Common myeloid progenitor, CD34-positive (primary cell): Measurements from ENCODE around the gene ZNF503.

Experiments used
- CTCF ChIA-PET: fragments of 350-600 bp; sonication (Branson Sonifier 250); formaldehyde crosslinking; loops from one replicate; lab custom pipeline; 2021; ENCODE audit warnings: antibody characterized with exemption; lab: Charles Lee
- POLR2A ChIA-PET: fragments of 350-600 bp; sonication (Branson Sonifier 250); formaldehyde crosslinking; loops from one replicate; lab custom pipeline; 2021; ENCODE audit warnings: antibody characterized with exemption; lab: Charles Lee
- DNase-seq, 3 donors: peaks; one replicate each; pipeline versions ENCODE4 v3.0.0 to v3.0.0-alpha.2; 2013
- H3K27ac ChIP-seq, 2 experiments: 1 replicate in 1 of 2; 2 replicates in 1 of 2; pipeline ENCODE4 v1.7.0; 2013; ENCODE audit warnings: inconsistent platforms in 2 of 2, low read length in 2 of 2, mild to moderate bottlenecking in 2 of 2, low read depth in 1 of 2, moderate library complexity in 1 of 2; ENCODE audit not compliant: severe bottlenecking in 2 of 2, insufficient read depth in 1 of 2, poor library complexity in 1 of 2
- H3K27me3 ChIP-seq, 5 experiments: replicated peaks in 2 of 5; 1 replicate in 3 of 5; 2 replicates in 2 of 5; pipeline versions ENCODE4 v1.6.1 to v1.7.0; 2013; ENCODE audit warnings: low read length in 4 of 5, mild to moderate bottlenecking in 2 of 5, moderate library complexity in 2 of 5, inconsistent platforms in 1 of 5; ENCODE audit not compliant: insufficient read depth in 5 of 5, control insufficient read depth in 4 of 5
- H3K36me3 ChIP-seq, 4 experiments: 1 replicate in 2 of 4; 2 replicates in 2 of 4; pipeline versions ENCODE4 v1.6.1 to v1.7.0; 2013; ENCODE audit warnings: low read length in 3 of 4, control low read depth in 1 of 4, mild to moderate bottlenecking in 1 of 4; ENCODE audit not compliant: control insufficient read depth in 4 of 4, insufficient read depth in 4 of 4
- H3K4me1 ChIP-seq, 4 experiments: 1 replicate in 3 of 4; 2 replicates in 1 of 4; pipeline versions ENCODE4 v1.6.1 to v1.7.1; 2013; ENCODE audit warnings: low read length in 3 of 4, mild to moderate bottlenecking in 3 of 4, control low read depth in 1 of 4, inconsistent platforms in 1 of 4, moderate library complexity in 1 of 4; ENCODE audit not compliant: control insufficient read depth in 4 of 4, insufficient read depth in 4 of 4; ENCODE audit errors: control extremely low read depth in 1 of 4
- H3K4me3 ChIP-seq, 7 experiments: 1 replicate in 4 of 7; 2 replicates in 3 of 7; pipeline versions ENCODE4 v1.5.1 to v1.7.0; 2013; ENCODE audit warnings: mild to moderate bottlenecking in 7 of 7, low read length in 6 of 7, moderate library complexity in 6 of 7, inconsistent platforms in 2 of 7, low read depth in 2 of 7, control low read depth in 1 of 7; ENCODE audit not compliant: insufficient read depth in 4 of 7, control insufficient read depth in 1 of 7; ENCODE audit errors: extremely low read depth in 1 of 7
- H3K9me3 ChIP-seq, 5 experiments: 1 replicate in 4 of 5; 2 replicates in 1 of 5; pipeline versions ENCODE4 v1.6.1 to v1.7.1; 2013; ENCODE audit warnings: low read length in 4 of 5, mild to moderate bottlenecking in 2 of 5, inconsistent platforms in 1 of 5, low read depth in 1 of 5, moderate library complexity in 1 of 5; ENCODE audit not compliant: control insufficient read depth in 4 of 5, insufficient read depth in 2 of 5; ENCODE audit errors: control extremely low read depth in 1 of 5
- WGBS: methylation state at CpG from one replicate; pipeline ENCODE4 v1.1.5; 2013; ENCODE audit not compliant: insufficient coverage; 5-methylcytosine and 5-hydroxymethylcytosine counted together

ZNF503 gene

DNA sequence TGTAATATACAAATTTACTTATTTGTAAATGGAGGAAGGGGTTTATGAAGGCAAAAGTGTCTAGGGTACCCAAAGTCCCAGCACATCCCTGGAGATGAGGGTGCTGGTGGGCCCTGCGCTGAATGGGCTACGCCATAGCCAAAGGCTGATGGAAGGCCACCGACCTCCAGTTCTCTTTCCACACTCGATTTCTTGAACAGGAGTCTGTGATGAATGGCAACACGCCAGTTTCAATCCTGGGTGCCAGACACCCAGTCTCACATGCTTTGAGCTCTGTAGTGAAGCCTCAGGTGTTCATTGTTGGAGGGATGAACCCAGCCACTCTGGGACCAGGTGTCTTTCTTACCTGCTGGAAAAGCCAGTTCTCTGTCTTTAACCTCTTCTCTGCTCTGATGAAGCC, 30.6 kb upstream of the ZNF503 start:
- Histone ChIP-seq H3K9me3 (no peaks in the 10 kb centered on the region), H3K36me3 (peaks cover 0 to 6% (median 1%) of the 10 kb centered on the region in 4 experiments), H3K4me3 (peak overlapping the region in 6 of 7 experiments; percentile 68 to 89 (median 79)), H3K27ac (no peak overlapping the region), H3K4me1 (peaks cover 9 to 49% (median 42%) of the 10 kb centered on the region in 4 experiments), H3K27me3 (no peaks in the 10 kb centered on the region)
- ChIA-PET POLR2A (interaction anchor here (3.5 kb wide), 1 partner anchor 31 kb away, joined by 14 read pairs; the partner anchor contains the start of gene ZNF503), CTCF (interaction anchor here (0.6 to 2.2 kb wide), 3 partner anchors 28 to 61 kb away, joined by 3 to 6 read pairs (median 3); no protein-coding TSS in a partner anchor)
- WGBS = 85% methylated on average over 4 of the region's 5 CpGs
- DNase-seq = peak in 2 of 3 donors; percentile 19 to 23

DNA sequence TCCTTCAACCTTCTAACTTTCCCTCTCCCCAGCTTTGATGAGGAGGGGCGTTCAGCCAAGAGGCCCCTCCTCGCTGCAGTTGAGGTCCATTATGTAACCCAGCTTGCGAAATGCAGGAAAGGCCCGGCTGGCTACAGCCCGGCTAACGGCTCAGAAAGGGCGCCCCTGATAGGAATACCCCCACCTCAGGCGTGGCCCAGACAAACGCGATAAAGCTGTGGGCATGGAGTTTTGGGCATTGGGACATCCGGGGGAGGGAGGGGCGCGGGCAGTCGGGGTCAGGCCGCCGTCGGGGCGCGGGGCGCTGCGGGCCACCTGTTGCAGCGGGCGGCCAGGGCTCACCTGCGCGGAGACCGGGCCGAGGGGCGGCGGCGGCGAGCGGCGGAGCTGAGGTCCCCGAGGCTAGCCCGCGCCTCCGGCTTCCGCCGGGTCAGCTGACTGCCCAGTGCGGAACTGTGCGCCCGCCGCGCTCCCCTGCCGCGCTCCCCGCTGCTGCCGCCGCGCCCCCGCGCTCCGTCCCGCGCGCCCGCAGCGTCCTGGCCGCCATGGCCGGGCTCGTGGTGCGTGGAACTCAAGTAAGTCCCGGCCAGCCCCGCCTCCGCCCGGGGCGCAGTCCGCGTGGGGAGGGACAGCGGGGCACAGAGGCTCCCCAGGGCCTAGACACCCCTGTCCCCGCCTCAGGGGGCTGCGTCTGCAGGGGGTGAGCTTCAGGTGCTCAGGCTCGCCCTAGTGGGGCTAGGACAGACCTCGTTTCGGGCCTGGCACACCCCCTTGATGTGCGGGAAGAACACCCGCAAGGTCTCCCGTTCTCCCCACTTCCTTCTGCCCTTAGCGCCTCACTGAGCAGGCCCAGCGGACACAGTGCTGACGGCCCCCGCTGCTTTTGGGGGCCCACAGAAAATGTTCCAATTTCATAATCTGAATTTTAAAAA, 29.9 kb upstream of the ZNF503 start, which contains the start of gene LRMDA:
Gene LRMDA (plus strand): TSS at position 445 of the 932 bp plus-strand sequence.
- H3K27ac ChIP-seq = peak within 1 kb of the TSS; percentile 37 to 80
- DNase-seq = peak; percentile 67 to 91 (median 91)
- WGBS = 0% methylated on average over 74 of the region's 82 CpGs
- H3K27me3 ChIP-seq = no peaks in the 10 kb centered on the region
- peaks cover 9 to 56% (median 42%) of the 10 kb centered on the region in 4 experiments for H3K4me1 ChIP-seq
- H3K36me3 ChIP-seq = peaks cover 0 to 6% (median 0%) of the 10 kb centered on the region in 4 experiments
- ChIA-PET POLR2A (interaction anchor here (0.9 to 3.5 kb wide), 2 partner anchors 19 to 30 kb away, joined by 4 to 14 read pairs; partner anchors contain the start of gene ZNF503), CTCF (interaction anchor here (1.2 to 2.2 kb wide), 4 partner anchors 11 to 49 kb away, joined by 3 to 6 read pairs (median 3); no protein-coding TSS in a partner anchor)
- no peaks in the 10 kb centered on the region for H3K9me3 ChIP-seq
- H3K4me3 ChIP-seq = peak within 1 kb of the TSS; percentile 62 to 89 (median 78)

DNA sequence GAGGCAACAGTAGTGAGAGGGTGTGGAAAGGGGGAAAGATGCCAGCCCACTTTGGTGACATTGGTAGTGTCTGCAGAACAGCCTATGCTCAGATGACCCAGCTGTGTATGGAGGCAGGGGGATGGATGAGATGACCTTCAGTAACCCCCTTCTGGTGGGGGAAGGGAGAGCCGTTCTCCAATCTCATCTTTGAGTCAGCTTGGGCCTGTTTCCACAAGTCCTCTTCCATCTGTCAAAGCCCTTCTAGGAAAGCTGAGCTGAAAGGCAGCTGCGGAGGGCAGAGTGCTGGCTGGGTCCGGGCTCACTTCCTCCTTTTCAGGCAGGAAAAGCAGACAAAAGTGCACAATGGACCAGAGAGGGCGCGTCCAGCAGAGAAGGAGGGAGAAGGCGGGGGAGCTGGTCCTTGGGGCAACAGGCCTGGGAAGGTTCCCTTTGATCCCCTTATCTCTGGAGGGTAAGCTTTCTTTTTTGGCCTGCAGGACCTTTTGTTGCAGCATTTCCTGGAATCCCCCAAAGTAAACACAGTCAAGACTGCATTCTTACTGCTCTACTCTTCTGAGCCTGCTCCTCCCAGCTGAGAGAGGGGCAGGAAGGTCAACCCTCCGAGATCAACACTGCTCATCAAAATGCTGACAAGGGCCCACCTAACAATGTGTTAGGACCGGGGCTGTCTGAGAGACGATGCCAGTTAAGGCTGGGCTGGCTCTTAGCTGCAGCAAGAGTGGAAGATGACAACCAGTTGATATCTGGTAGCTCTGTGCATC, 28.6 kb upstream of the ZNF503 start:
- POLR2A ChIA-PET = interaction anchor here (0.6 to 3.5 kb wide), 3 partner anchors 9 to 29 kb away, joined by 4 to 14 read pairs (median 4); partner anchors contain the start of gene ZNF503
- DNase-seq = peak in 2 of 3 donors; percentile 76 to 82
- Histone ChIP-seq H3K27ac (peak overlapping the region in 1 of 2 experiments; percentile 51), H3K27me3 (no peaks in the 10 kb centered on the region), H3K4me3 (peak overlapping the region in 5 of 7 experiments; percentile 13 to 89 (median 68)), H3K9me3 (no peaks in the 10 kb centered on the region), H3K4me1 (peaks cover 9 to 60% (median 42%) of the 10 kb centered on the region in 4 experiments), H3K36me3 (peaks cover 0 to 6% (median 0%) of the 10 kb centered on the region in 4 experiments)
- CTCF ChIA-PET = interaction anchor here (1.0 to 2.2 kb wide), 6 partner anchors 9 to 28 kb away, joined by 3 to 6 read pairs (median 3); partner anchors contain the start of gene ZNF503
- WGBS = 12% methylated on average over 7 of the region's 9 CpGs

DNA sequence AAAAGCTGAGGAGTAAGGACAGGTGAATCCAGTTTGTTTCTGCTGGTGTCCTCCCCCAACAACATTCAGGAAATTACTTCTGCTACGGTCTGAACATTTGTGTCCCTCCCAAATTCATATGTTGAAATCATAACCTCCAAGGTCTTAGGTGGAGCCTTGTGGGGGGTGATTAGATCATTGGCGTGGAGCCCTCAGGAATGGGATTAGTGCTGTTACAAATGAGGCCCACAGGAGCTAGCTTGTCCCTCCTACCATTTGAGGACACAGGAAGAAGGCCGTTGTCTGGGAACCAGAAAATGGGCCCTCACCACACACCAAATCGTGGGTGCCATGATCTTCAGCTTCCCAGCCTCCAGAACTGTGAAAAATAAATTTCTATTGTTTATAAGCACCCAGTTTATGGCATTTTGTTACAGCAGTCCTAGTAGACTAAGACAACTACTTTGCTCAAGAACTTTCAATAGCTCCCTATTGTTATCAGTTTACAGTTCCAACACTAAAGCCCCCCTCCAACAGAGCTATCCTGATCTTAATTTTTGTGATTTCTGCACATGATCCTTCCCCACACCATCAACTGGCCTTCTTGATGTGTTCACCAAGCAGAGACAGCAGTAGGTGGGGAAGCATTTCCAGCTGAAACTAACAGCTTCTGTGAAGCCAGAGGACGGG, 27.7 kb upstream of the ZNF503 start:
- no peaks in the 10 kb centered on the region for H3K9me3 ChIP-seq
- ChIA-PET POLR2A (interaction anchor here (3.5 kb wide), 1 partner anchor 28 kb away, joined by 14 read pairs; the partner anchor contains the start of gene ZNF503), CTCF (interaction anchor here (0.9 to 1.0 kb wide), 4 partner anchors 17 to 282 kb away, joined by 3 to 4 read pairs (median 3); partner anchors contain the start of gene ZNF503)
- peaks cover 9 to 54% (median 40%) of the 10 kb centered on the region in 4 experiments for H3K4me1 ChIP-seq
- 88% methylated on average over 2 of the region's 5 CpGs for WGBS
- no peak overlapping the region for H3K4me3 ChIP-seq
- H3K36me3 ChIP-seq = peaks cover 0 to 2% (median 0%) of the 10 kb centered on the region in 4 experiments
- no peak for DNase-seq
- H3K27ac ChIP-seq = no peak overlapping the region
- H3K27me3 ChIP-seq = no peaks in the 10 kb centered on the region

DNA sequence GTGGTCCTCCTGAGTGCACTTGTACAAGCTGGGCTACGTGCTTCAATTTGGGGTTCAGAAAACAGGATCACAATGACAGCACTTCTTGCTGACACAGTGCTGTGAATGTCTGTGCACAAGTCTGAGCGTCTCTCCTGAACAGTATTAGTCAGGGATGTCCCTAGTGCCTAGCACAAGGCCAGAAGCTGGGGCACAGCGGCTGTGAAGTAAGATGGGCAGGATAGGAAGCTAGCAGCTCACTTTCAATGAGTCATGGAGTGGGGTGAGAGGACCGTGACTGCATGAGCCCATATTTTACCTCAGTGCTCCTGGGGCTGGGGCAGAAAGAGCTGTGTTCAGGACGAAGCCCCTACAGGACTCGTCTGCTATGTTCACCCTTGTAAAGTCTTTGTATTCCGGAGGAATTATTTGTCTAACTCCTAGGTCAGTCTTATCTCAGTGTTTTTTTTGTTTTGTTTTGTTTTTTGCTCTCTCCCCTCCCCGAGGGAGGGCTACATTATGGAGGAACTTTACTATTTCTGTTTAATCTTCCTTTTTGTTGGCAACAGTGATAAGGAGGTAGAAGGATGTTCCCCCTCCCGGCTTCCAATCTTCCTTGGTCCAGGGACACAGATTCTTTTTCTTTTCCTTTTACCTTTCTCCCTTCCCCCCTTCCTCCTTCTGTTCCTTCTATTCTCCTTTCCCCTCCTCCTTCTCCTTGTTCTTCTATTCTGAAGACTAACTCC, 27.0 kb upstream of the ZNF503 start:
- Histone ChIP-seq H3K27me3 (no peaks in the 10 kb centered on the region), H3K36me3 (no peaks in the 10 kb centered on the region), H3K9me3 (no peaks in the 10 kb centered on the region), H3K27ac (no peak overlapping the region), H3K4me1 (peaks cover 9 to 51% (median 36%) of the 10 kb centered on the region in 4 experiments), H3K4me3 (no peak overlapping the region)
- DNase-seq = peak in 2 of 3 donors; percentile 32 to 46
- CTCF ChIA-PET = interaction anchor here (0.9 to 1.0 kb wide), 2 partner anchors 27 to 283 kb away, joined by 3 read pairs; partner anchors contain the start of gene ZNF503
- WGBS = 93% methylated on average over 7 of the region's 9 CpGs
- POLR2A ChIA-PET = no interaction called here
